ENCODE results near the gene AIP. TPM values are rescaled to one million over a fixed set of nuclear protein-coding genes. Genes with fewer than 3 reads are reported as not detected.
"Not testable (repeated sequence)": the region's sequence is repeated elsewhere in the genome, so short reads cannot be mapped to it uniquely, and the experiment has no call there.

Gene AIP
- total RNA-seq, 1 donor from 2014 or later = 46.8 TPM

DNA sequence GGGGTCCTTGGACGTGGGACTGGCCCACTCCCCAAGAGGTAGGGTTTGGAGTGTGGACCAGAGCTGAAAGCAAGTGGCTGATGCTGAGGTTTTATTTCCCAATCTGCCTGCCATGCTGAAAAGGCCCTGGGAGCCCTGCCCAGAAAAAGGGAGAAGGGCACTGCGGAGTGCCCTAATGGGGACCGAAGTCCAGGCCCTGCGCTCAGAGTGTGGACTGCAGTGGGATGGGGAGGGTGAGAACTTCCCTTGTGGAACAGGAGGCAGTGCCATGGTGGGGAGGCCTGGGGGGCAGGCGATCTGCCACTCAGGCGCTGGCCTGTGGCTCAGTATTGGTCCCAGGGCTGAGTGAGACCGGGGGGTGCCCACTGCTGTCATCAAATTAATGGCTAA lies 34.6 kb upstream of the AIP start:
- no peak for DNase-seq (ENCODE audit: low spot score)

- DNase-seq (ENCODE audit: low spot score) = no peak
Observed at GRCh38 chr11:67449116-67449844, 33.5 kb upstream of the AIP start.

DNA sequence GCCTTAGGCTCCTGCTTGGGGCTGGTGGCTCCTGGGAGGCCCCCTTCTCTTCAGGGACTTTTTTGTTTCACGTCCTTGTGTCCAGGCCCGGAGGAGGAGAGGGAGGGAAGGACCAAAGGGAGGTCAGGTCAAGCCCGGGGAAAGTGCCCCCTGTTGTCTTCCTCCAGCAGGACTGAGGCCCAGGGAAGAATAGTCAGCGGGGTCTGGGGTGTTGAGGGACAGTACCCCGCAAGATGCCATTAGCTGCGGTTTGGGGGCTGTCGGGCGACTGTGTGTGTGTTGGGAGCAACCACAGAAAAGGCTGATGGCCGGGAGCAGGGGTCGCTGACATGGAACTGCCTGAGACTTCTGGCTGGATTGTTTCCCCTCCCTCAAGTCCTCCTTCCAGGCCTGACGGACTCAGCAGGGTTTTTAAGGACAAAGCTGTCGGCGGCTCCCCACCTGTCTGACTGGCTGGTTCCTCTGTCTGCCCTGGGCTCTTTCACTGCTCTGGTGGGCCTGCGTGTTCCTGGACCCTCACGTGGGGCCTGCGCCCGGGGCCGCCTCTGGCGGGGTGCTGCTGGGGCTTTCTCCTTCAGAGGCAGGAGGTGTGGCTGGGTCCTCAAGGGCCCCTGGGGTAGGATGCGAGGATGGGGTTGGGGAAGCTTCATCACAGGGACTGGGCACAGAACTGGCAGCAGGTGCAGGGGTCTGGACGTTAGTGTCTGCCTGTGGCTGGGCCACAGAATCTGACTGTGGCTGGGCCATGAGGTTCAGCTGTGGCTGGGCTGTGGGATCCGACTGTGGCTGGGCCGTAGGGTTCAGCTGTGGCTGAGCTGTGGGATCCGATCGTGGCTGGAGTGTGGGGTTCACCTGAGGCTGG lies 31.8 kb upstream of the AIP start:
- DNase-seq (ENCODE audit: low spot score) = no peak

- no peak for DNase-seq (ENCODE audit: low spot score)
Observed at GRCh38 chr11:67451658-67451976, 31.2 kb upstream of the AIP start.

GRCh38 chr11:67452141-67452952 lies 30.5 kb upstream of the AIP start, which contains the start of gene GPR152:
GPR152 (minus strand) TSS chr11:67452729; CDS start chr11:67452724, 5 bp downstream.
- DNase-seq (ENCODE audit: low spot score) = no peak

DNA sequence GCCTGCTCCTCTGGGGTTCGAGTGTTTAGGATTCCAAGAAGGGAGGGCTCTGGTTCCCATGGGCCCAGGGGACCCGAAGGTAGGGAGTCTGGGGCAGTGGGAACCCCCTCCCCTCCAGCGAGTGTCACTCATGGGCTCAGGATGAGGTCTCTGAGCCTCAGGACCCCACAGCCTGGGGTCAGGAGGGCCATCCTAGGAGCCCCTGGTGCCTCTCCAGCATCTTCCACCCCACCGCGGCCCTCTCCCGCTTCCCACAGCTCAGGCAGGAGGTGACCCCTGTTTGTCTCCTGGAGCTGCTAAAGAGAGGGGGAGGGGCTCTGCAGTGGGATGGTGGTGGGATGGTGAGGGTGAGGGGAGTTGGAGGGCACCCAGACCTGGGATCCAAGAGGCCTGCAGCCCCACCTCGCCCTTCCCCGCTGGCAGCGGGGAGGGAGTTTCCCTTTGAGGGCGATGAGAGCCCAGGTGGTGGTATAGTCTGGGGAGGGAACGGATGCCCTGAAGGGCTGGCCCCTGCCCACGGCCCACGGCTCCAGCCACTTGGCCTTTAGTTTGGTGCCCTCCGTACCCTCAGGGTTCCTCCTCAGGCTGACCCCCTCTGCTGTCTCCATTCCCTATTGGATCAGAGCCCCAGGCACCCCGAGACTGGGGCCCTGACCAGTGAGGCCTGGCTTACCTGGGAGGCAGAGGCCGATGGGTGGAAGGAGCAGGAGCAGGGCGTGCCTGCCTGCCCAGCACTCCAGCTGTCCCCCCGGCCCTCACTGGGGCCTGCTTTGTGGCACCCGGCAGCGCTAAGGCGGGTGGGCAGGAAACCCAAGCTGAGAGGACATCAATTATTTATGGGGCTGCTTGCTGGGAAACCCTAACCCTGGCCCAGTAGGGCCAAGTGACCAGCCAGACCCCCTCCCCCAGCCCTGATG lies 28.8 kb upstream of the AIP start:
- no peak for DNase-seq (ENCODE audit: low spot score)

DNA sequence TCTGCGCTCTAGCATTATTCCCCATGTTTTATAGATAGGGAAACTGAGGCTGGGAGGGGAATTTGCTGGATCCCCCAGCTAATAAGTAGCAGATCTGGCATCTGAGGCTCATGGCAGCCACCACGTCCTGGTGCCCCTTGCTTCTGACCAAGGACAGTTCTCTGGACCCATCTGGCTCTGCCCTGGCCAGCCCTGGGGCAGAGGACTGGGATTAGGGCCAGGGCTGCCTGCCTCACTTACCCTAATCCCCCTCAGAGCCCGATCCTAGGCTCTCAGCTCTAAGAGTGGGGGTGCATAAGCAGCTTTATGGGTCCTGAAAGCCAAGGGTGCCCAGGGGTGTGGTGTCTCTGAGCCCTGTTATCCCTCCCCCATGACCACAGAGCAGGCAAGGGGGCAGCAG lies 27.8 kb upstream of the AIP start, which contains the start of gene CABP4:
TSS of gene CABP4 (plus strand) at position 301 of the 400 bp plus-strand sequence. CDS start at position 371, 70 bp downstream.
- no peak for DNase-seq (ENCODE audit: low spot score)

- DNase-seq (ENCODE audit: low spot score) = no peak
Observed at GRCh38 chr11:67456068-67456705, 26.6 kb upstream of the AIP start.

GRCh38 chr11:67457453-67457852 lies 25.4 kb upstream of the AIP start:
- no peak for DNase-seq (ENCODE audit: low spot score)

- DNase-seq (ENCODE audit: low spot score) = no peak
Observed at GRCh38 chr11:67458266-67458665, 24.6 kb upstream of the AIP start.

DNA sequence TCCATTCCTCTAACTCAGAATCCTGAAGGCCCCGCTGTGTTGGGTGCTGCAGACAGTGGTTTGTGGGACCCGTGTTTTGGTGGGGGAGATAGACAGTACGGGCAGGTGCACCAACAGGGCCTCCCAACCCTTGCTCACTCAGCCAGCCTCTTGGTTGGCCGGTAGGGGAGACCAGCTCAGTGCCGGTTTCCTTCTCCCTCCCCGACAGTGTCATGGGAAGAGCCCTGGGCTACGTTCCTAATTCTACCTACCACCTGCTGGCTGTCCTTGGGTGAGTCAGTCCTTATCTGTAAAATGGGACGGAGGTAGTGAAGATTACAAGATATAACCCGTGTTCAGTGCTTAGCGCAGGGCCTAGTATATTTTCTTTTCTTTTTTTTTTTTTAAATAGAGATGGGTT lies 19.6 kb upstream of the AIP start:
- DNase-seq (ENCODE audit: low spot score) = no peak

- peak; percentile 86 for DNase-seq (ENCODE audit: low spot score)
Observed at GRCh38 chr11:67463680-67464410, 19.0 kb upstream of the AIP start.

DNA sequence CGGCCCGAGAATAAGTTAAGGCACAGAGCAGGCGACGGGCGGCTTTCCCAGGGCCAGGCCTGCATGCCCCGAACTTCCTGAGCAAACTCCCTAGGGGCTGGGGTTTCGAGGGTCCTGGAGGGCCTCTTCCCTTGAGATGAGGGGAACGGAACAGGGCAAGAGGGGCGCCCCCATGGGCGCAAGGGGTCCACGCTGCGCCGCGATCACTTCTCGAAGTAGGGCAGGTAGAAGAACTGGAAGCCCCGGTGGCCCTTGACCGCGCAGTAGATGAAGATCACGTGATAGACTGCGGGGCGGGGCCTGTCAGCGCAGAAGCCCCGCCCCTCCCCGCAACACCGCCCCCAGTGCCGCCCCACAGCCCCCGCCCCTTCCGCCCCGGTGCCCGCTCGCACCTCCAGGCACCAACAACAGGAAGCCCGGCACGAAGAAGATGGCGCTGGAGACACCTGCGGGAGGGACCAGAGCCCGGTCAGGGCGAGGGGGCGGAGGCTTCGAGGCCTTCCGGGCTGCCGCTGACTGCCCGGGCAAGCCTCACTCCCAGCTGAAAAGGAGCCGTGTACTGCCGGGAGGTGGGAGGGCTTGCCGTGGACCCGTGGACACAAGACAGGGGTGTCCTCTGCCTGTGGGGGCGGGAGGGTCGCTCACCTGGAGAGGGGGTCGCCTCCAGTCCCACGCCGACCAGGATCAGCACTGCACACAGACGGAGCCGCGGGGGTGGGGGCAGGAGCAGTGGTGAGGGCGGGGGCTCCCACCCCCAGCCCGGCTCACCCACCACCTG lies 18.2 kb upstream of the AIP start:
- peak; percentile 92 for DNase-seq (ENCODE audit: low spot score)

- no peak for DNase-seq (ENCODE audit: low spot score)
Observed at GRCh38 chr11:67465189-67465510, 17.7 kb upstream of the AIP start.

- not testable (repeated sequence) for DNase-seq (ENCODE audit: low spot score)
Observed at GRCh38 chr11:67465530-67465929, 17.3 kb upstream of the AIP start.

DNA sequence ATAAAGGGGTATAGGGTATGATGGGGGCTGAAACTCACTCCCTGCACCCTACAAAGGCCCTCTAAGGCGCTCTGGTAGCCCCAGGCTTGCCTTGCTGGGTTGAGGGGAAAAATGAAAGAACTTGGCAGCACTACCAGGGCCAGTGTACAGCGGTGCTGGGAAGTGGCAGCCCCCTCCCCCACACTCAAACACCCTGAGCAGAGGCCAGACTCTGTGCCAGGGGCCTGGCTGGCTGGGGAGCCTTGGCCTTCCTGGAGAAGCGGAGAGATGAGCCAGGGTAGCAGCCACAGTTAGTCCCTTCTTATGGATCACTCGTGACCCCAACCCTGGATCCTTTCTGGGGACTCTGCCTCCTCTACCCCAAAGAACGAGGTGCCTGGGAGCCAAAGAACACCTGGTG lies 16.5 kb upstream of the AIP start:
- no peak for DNase-seq (ENCODE audit: low spot score)

GRCh38 chr11:67466962-67467771 lies 15.7 kb upstream of the AIP start:
- DNase-seq (ENCODE audit: low spot score) = no peak

- peak; percentile 90 for DNase-seq (ENCODE audit: low spot score)
Observed at GRCh38 chr11:67468056-67468455, 14.8 kb upstream of the AIP start.

- no peak for DNase-seq (ENCODE audit: low spot score)
Observed at GRCh38 chr11:67468456-67468758, 14.4 kb upstream of the AIP start.
